Ishikawa (cell line): ENCODE data around the gene SPON2.

Experiments
- CEBPB ChIP-seq: IDR thresholded peaks from 2 replicates; pipeline ENCODE4 v1.6.1; 2012
- EGR1 ChIP-seq: IDR thresholded peaks from 2 replicates; pipeline ENCODE4 v1.6.1; 2012
- RAD21 ChIP-seq: IDR thresholded peaks from 2 replicates; pipeline ENCODE4 v1.6.1; 2012; ENCODE audit warnings: low read depth
- REST ChIP-seq: IDR thresholded peaks from 2 replicates; pipeline ENCODE4 v1.6.1; 2012; ENCODE audit warnings: low read depth, mild to moderate bottlenecking
- TCF12 ChIP-seq: IDR thresholded peaks from 2 replicates; pipeline ENCODE4 v1.6.1; 2012; ENCODE audit warnings: low read depth
- YY1 ChIP-seq: IDR thresholded peaks from 2 replicates; pipeline ENCODE4 v1.6.1; 2012; ENCODE audit warnings: low read depth

GRCh38 chr4:1187182-1187581, 14.8 kb upstream of the SPON2 start:
- no peak for TF ChIP-seq EGR1
- TF ChIP-seq TCF12: no peak
- no peak for TF ChIP-seq RAD21
- TF ChIP-seq YY1: no peak
- TF ChIP-seq CEBPB: no peak
- TF ChIP-seq REST: no peak
